CD8-positive, alpha-beta memory T cell (primary cell): ENCODE measurements around the gene RITA1. TPM values are rescaled to one million over a fixed set of nuclear protein-coding genes. Genes with fewer than 3 reads are reported as not detected.

Experiments
- CTCF ChIA-PET: fragments of 350-600 bp; sonication (Branson Sonifier 250); formaldehyde crosslinking; loops from one replicate; lab custom pipeline; 2021; ENCODE audit warnings: antibody characterized with exemption; lab: Charles Lee
- POLR2A ChIA-PET: fragments of 350-600 bp; sonication (Branson Sonifier 250); formaldehyde crosslinking; loops from one replicate; lab custom pipeline; 2021; ENCODE audit warnings: antibody characterized with exemption; lab: Charles Lee
- DNase-seq, 5 donors: peaks; one replicate each; pipeline versions ENCODE4 v3.0.0 to v3.0.0-alpha.2; 2020 to 2022; ENCODE audit warnings: mixed read lengths in 1 of 5
- H3K27ac ChIP-seq: one replicate; pipeline ENCODE4 v1.7.0; 2013; ENCODE audit warnings: low read depth, mild to moderate bottlenecking, low read length, moderate library complexity
- H3K27me3 ChIP-seq: 2 replicates; pipeline ENCODE4 v1.7.0; 2013; ENCODE audit warnings: low read length, mild to moderate bottlenecking; ENCODE audit not compliant: insufficient read depth, poor library complexity, severe bottlenecking
- H3K36me3 ChIP-seq: 2 replicates; pipeline ENCODE4 v1.7.0; 2013; ENCODE audit warnings: mild to moderate bottlenecking, low read length, moderate library complexity; ENCODE audit not compliant: insufficient read depth
- H3K4me1 ChIP-seq: 2 replicates; pipeline ENCODE4 v1.7.0; 2013; ENCODE audit warnings: mild to moderate bottlenecking, low read length, moderate library complexity; ENCODE audit not compliant: insufficient read depth
- H3K4me3 ChIP-seq: 2 replicates; pipeline ENCODE4 v1.7.0; 2013; ENCODE audit warnings: mild to moderate bottlenecking, low read length
- H3K9me3 ChIP-seq: 2 replicates; pipeline ENCODE4 v1.7.0; 2013; ENCODE audit warnings: mild to moderate bottlenecking, low read length
- H3K27ac Mint-ChIP-seq, 8 donors: one replicate each; pipeline ENCODE4 v1.8.0; 2020 to 2021; ENCODE audit warnings: mixed read lengths in 8 of 8, mild to moderate bottlenecking in 6 of 8, inconsistent platforms in 3 of 8, moderate library complexity in 3 of 8
- H3K27me3 Mint-ChIP-seq, 2 donors: one replicate each; pipeline ENCODE4 v1.8.0; 2020 to 2021; ENCODE audit warnings: mixed read lengths in 2 of 2, mild to moderate bottlenecking in 1 of 2, moderate library complexity in 1 of 2
- H3K36me3 Mint-ChIP-seq, 3 donors: one replicate each; pipeline ENCODE4 v1.8.0; 2020 to 2021; ENCODE audit warnings: mixed read lengths in 3 of 3, inconsistent platforms in 1 of 3, mild to moderate bottlenecking in 1 of 3
- H3K4me1 Mint-ChIP-seq, 3 donors: one replicate each; pipeline ENCODE4 v1.8.0; 2020 to 2021; ENCODE audit warnings: mixed read lengths in 3 of 3, inconsistent platforms in 1 of 3, mild to moderate bottlenecking in 1 of 3
- H3K4me3 Mint-ChIP-seq, 7 donors: one replicate each; pipeline ENCODE4 v1.8.0; 2020 to 2021; ENCODE audit warnings: mixed read lengths in 7 of 7, mild to moderate bottlenecking in 6 of 7, moderate library complexity in 4 of 7, inconsistent platforms in 2 of 7
- H3K9me3 Mint-ChIP-seq, 5 donors: one replicate each; pipeline ENCODE4 v1.8.0; 2020 to 2022; ENCODE audit warnings: mixed read lengths in 5 of 5, mild to moderate bottlenecking in 3 of 5, moderate library complexity in 2 of 5, inconsistent platforms in 1 of 5
- polyA plus RNA-seq: library from polyadenylated mRNA; unstranded; fragments of 300-500 nt; fragmentation: Illumina TruSeq; gene quantifications from one replicate; pipeline ENCODE4 v1.2.3, GENCODE V29; 2021
- total RNA-seq, 2 experiments: library from RNA; stranded (reverse); gene quantifications; one replicate each; pipeline ENCODE4 v1.2.3, GENCODE V29; 2021

RITA1 gene
- total and polyA plus RNA-seq, 3 experiments from 2014 or later = 21.1 to 27.4 (median 22.5) TPM

- peaks cover 32% of the 10 kb centered on the region for H3K4me1 ChIP-seq
- H3K36me3 ChIP-seq = peaks cover 2% of the 10 kb centered on the region
- DNase-seq = no peak
- Mint-ChIP-seq H3K4me1 (peaks cover 10 to 25% (median 21%) of the 10 kb centered on the region in 3 donors), H3K27ac (no peak overlapping the region), H3K9me3 (no peaks in the 10 kb centered on the region), H3K4me3 (no peak overlapping the region), H3K27me3 (no peaks in the 10 kb centered on the region), H3K36me3 (peaks cover 3 to 67% (median 12%) of the 10 kb centered on the region in 3 donors)
- CTCF ChIA-PET = no interaction called here
- H3K9me3 ChIP-seq = no peaks in the 10 kb centered on the region
- H3K27me3 ChIP-seq = no peaks in the 10 kb centered on the region
- no peak overlapping the region for H3K4me3 ChIP-seq
- no peak overlapping the region for H3K27ac ChIP-seq
- POLR2A ChIA-PET = no interaction called here
Measured at GRCh38 chr12:113235976-113236375, 50.5 kb downstream of the RITA1 start.

- Histone ChIP-seq H3K4me3 (no peak overlapping the region), H3K27me3 (no peaks in the 10 kb centered on the region), H3K36me3 (no peaks in the 10 kb centered on the region), H3K9me3 (no peaks in the 10 kb centered on the region), H3K4me1 (peaks cover 26% of the 10 kb centered on the region), H3K27ac (no peak overlapping the region)
- H3K4me1 Mint-ChIP-seq = peaks cover 10 to 23% (median 16%) of the 10 kb centered on the region in 3 donors
- peaks cover 3 to 66% (median 13%) of the 10 kb centered on the region in 3 donors for H3K36me3 Mint-ChIP-seq
- peak overlapping the region in 3 of 8 donors; percentile 8 to 68 (median 32) for H3K27ac Mint-ChIP-seq
- ChIA-PET CTCF (no interaction called here), POLR2A (no interaction called here)
- DNase-seq = no peak
- H3K4me3 Mint-ChIP-seq = peak overlapping the region in 1 of 7 donors; percentile 7
- H3K9me3 Mint-ChIP-seq = no peaks in the 10 kb centered on the region
- H3K27me3 Mint-ChIP-seq = no peaks in the 10 kb centered on the region
Measured at GRCh38 chr12:113236539-113237399, 51.2 kb downstream of the RITA1 start.

- Mint-ChIP-seq H3K4me3 (no peak overlapping the region), H3K27me3 (no peaks in the 10 kb centered on the region), H3K4me1 (peaks cover 10 to 20% (median 13%) of the 10 kb centered on the region in 3 donors), H3K27ac (peak overlapping the region in 2 of 8 donors; percentile 12 to 17), H3K9me3 (no peaks in the 10 kb centered on the region), H3K36me3 (peaks cover 4 to 63% (median 14%) of the 10 kb centered on the region in 3 donors)
- ChIA-PET POLR2A (no interaction called here), CTCF (no interaction called here)
- H3K4me3 ChIP-seq = no peak overlapping the region
- H3K27ac ChIP-seq = no peak overlapping the region
- H3K9me3 ChIP-seq = no peaks in the 10 kb centered on the region
- peaks cover 17% of the 10 kb centered on the region for H3K4me1 ChIP-seq
- no peaks in the 10 kb centered on the region for H3K27me3 ChIP-seq
- peaks cover 8% of the 10 kb centered on the region for H3K36me3 ChIP-seq
- no peak for DNase-seq
Measured at GRCh38 chr12:113237748-113238147, 52.2 kb downstream of the RITA1 start.

GRCh38 chr12:113238309-113238708, 52.8 kb downstream of the RITA1 start:
- POLR2A ChIA-PET = no interaction called here
- CTCF ChIA-PET = no interaction called here
- H3K36me3 ChIP-seq = peaks cover 9% of the 10 kb centered on the region

GRCh38 chr12:113239288-113239771, 53.8 kb downstream of the RITA1 start:
- Histone ChIP-seq H3K4me3 (no peak overlapping the region), H3K27me3 (no peaks in the 10 kb centered on the region), H3K27ac (no peak overlapping the region), H3K36me3 (peaks cover 9% of the 10 kb centered on the region), H3K4me1 (peaks cover 4% of the 10 kb centered on the region), H3K9me3 (no peaks in the 10 kb centered on the region)
- H3K4me1 Mint-ChIP-seq = peaks cover 3 to 7% (median 4%) of the 10 kb centered on the region in 3 donors
- ChIA-PET POLR2A (interaction anchor here (0.5 kb wide), 1 partner anchor 16 kb away, joined by 3 read pairs; no protein-coding TSS in a partner anchor), CTCF (no interaction called here)
- no peaks in the 10 kb centered on the region for H3K27me3 Mint-ChIP-seq
- H3K9me3 Mint-ChIP-seq = no peaks in the 10 kb centered on the region
- H3K36me3 Mint-ChIP-seq = peaks cover 5 to 62% (median 15%) of the 10 kb centered on the region in 3 donors
- H3K27ac Mint-ChIP-seq = peak overlapping the region in 2 of 8 donors; percentile 55 to 82
- H3K4me3 Mint-ChIP-seq = no peak overlapping the region
- no peak for DNase-seq

More at GRCh38 chr12:113238309-113238708, 52.8 kb downstream of the RITA1 start:
- Mint-ChIP-seq H3K4me1 (peaks cover 7 to 14% (median 8%) of the 10 kb centered on the region in 3 donors), H3K27me3 (no peaks in the 10 kb centered on the region), H3K36me3 (peaks cover 5 to 64% (median 15%) of the 10 kb centered on the region in 3 donors), H3K9me3 (no peaks in the 10 kb centered on the region), H3K27ac (peak overlapping the region in 1 of 8 donors; percentile 33), H3K4me3 (no peak overlapping the region)
- Histone ChIP-seq H3K27ac (no peak overlapping the region), H3K4me1 (peaks cover 14% of the 10 kb centered on the region), H3K4me3 (no peak overlapping the region), H3K27me3 (no peaks in the 10 kb centered on the region), H3K9me3 (no peaks in the 10 kb centered on the region)
- no peak for DNase-seq

GRCh38 chr12:113239811-113240331, 54.4 kb downstream of the RITA1 start:
- POLR2A ChIA-PET = no interaction called here
- peaks cover 4% of the 10 kb centered on the region for H3K4me1 ChIP-seq
- H3K9me3 ChIP-seq = no peaks in the 10 kb centered on the region
- CTCF ChIA-PET = no interaction called here
- H3K36me3 ChIP-seq = peaks cover 9% of the 10 kb centered on the region
- H3K27ac ChIP-seq = no peak overlapping the region
- DNase-seq = no peak
- Mint-ChIP-seq H3K27ac (peak overlapping the region in 1 of 8 donors; percentile 38), H3K4me3 (no peak overlapping the region), H3K36me3 (peaks cover 5 to 65% (median 15%) of the 10 kb centered on the region in 3 donors), H3K4me1 (peaks cover 2 to 7% (median 2%) of the 10 kb centered on the region in 3 donors), H3K9me3 (no peaks in the 10 kb centered on the region), H3K27me3 (no peaks in the 10 kb centered on the region)
- no peaks in the 10 kb centered on the region for H3K27me3 ChIP-seq
- no peak overlapping the region for H3K4me3 ChIP-seq

GRCh38 chr12:113240395-113240794, 54.9 kb downstream of the RITA1 start:
- Mint-ChIP-seq H3K36me3 (peaks cover 5 to 64% (median 15%) of the 10 kb centered on the region in 3 donors), H3K4me3 (no peak overlapping the region), H3K27ac (no peak overlapping the region), H3K27me3 (no peaks in the 10 kb centered on the region), H3K9me3 (no peaks in the 10 kb centered on the region), H3K4me1 (peaks cover 0 to 7% (median 2%) of the 10 kb centered on the region in 3 donors)
- H3K4me1 ChIP-seq = peaks cover 4% of the 10 kb centered on the region
- DNase-seq = no peak
- no peak overlapping the region for H3K27ac ChIP-seq
- peaks cover 9% of the 10 kb centered on the region for H3K36me3 ChIP-seq
- POLR2A ChIA-PET = no interaction called here
- H3K27me3 ChIP-seq = no peaks in the 10 kb centered on the region
- H3K4me3 ChIP-seq = no peak overlapping the region
- CTCF ChIA-PET = no interaction called here
- H3K9me3 ChIP-seq = no peaks in the 10 kb centered on the region
